ENCODE results near the gene SLC6A3. TPM values are rescaled to one million over a fixed set of nuclear protein-coding genes. Genes with fewer than 3 reads are reported as not detected.
"Not testable (repeated sequence)": the region's sequence is repeated elsewhere in the genome, so short reads cannot be mapped to it uniquely, and the experiment has no call there.

SLC6A3 gene
- total and polyA plus RNA-seq, 12 donors = 0.04 to 0.19 (median 0.18) TPM; not detected in 9

GRCh38 chr5:1463326-1464095, 18.3 kb upstream of the SLC6A3 start:
- intact Hi-C loops (cut with DNase I) = no loop called here
- Histone ChIP-seq H3K27me3 (no peaks in the 10 kb centered on the region), H3K4me1 (no peaks in the 10 kb centered on the region), H3K36me3 (peaks cover 0 to 81% (median 28%) of the 10 kb centered on the region in 9 donors), H3K4me3 (no peak overlapping the region), H3K9me3 (no peaks in the 10 kb centered on the region), H3K27ac (no peak overlapping the region)
- ATAC-seq (no peak), DNase-seq (no peak)
- TF ChIP-seq, protein P1, sequence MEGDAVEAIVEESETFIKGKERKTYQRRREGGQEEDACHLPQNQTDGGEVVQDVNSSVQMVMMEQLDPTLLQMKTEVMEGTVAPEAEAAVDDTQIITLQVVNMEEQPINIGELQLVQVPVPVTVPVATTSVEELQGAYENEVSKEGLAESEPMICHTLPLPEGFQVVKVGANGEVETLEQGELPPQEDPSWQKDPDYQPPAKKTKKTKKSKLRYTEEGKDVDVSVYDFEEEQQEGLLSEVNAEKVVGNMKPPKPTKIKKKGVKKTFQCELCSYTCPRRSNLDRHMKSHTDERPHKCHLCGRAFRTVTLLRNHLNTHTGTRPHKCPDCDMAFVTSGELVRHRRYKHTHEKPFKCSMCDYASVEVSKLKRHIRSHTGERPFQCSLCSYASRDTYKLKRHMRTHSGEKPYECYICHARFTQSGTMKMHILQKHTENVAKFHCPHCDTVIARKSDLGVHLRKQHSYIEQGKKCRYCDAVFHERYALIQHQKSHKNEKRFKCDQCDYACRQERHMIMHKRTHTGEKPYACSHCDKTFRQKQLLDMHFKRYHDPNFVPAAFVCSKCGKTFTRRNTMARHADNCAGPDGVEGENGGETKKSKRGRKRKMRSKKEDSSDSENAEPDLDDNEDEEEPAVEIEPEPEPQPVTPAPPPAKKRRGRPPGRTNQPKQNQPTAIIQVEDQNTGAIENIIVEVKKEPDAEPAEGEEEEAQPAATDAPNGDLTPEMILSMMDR (IDR thresholded peaks at IDR 0.05) = no peak
- 96 to 97% methylated on average over 46 of the region's 46 CpGs for WGBS, 2 donors

GRCh38 chr5:1462358-1462757, 17.1 kb upstream of the SLC6A3 start:
- H3K27ac ChIP-seq = no peak overlapping the region
- no peaks in the 10 kb centered on the region for H3K27me3 ChIP-seq
- peaks cover 0 to 8% (median 0%) of the 10 kb centered on the region in 11 donors for H3K9me3 ChIP-seq
- ATAC-seq (no peak), DNase-seq (no peak)
- no peaks in the 10 kb centered on the region for H3K4me1 ChIP-seq
- H3K36me3 ChIP-seq = peaks cover 0 to 71% (median 28%) of the 10 kb centered on the region in 9 donors
- WGBS, 2 donors = 89 to 90% methylated on average over 20 of the region's 20 CpGs
- no peak overlapping the region for H3K4me3 ChIP-seq
- intact Hi-C loops (cut with DNase I) = no loop called here
- TF ChIP-seq, protein P1 (IDR thresholded peaks at IDR 0.05) = no peak

GRCh38 chr5:1461396-1461795, 16.2 kb upstream of the SLC6A3 start:
- Histone ChIP-seq H3K4me3 (no peak overlapping the region), H3K4me1 (no peaks in the 10 kb centered on the region), H3K9me3 (peaks cover 0 to 18% (median 0%) of the 10 kb centered on the region in 11 donors), H3K36me3 (peaks cover 0 to 62% (median 28%) of the 10 kb centered on the region in 9 donors), H3K27ac (no peak overlapping the region), H3K27me3 (no peaks in the 10 kb centered on the region)
- ATAC-seq = no peak
- no peak for DNase-seq
- WGBS, 2 donors = 97% methylated on average over 10 of the region's 10 CpGs
- TF ChIP-seq, protein P1 (IDR thresholded peaks at IDR 0.05) = no peak
- intact Hi-C loops (cut with DNase I) = no loop called here

GRCh38 chr5:1460054-1460682, 14.9 kb upstream of the SLC6A3 start:
- intact Hi-C loops (cut with DNase I) = no loop called here
- H3K4me3 ChIP-seq = no peak overlapping the region
- peaks cover 0 to 50% (median 24%) of the 10 kb centered on the region in 9 donors for H3K36me3 ChIP-seq
- no peak for ATAC-seq
- H3K9me3 ChIP-seq = peaks cover 0 to 29% (median 2%) of the 10 kb centered on the region in 11 donors
- DNase-seq = no peak
- WGBS, 2 donors = 81 to 83% methylated on average over 16 of the region's 16 CpGs
- TF ChIP-seq, protein P1 (IDR thresholded peaks at IDR 0.05) = no peak
- no peaks in the 10 kb centered on the region for H3K27me3 ChIP-seq
- no peaks in the 10 kb centered on the region for H3K4me1 ChIP-seq
- no peak overlapping the region for H3K27ac ChIP-seq

- WGBS, 2 donors = 91 to 92% methylated on average over 2 of the region's 2 CpGs
- H3K9me3 ChIP-seq = peaks cover 0 to 36% (median 2%) of the 10 kb centered on the region in 11 donors
Measured at GRCh38 chr5:1459435-1459834, 14.2 kb upstream of the SLC6A3 start.

DNA sequence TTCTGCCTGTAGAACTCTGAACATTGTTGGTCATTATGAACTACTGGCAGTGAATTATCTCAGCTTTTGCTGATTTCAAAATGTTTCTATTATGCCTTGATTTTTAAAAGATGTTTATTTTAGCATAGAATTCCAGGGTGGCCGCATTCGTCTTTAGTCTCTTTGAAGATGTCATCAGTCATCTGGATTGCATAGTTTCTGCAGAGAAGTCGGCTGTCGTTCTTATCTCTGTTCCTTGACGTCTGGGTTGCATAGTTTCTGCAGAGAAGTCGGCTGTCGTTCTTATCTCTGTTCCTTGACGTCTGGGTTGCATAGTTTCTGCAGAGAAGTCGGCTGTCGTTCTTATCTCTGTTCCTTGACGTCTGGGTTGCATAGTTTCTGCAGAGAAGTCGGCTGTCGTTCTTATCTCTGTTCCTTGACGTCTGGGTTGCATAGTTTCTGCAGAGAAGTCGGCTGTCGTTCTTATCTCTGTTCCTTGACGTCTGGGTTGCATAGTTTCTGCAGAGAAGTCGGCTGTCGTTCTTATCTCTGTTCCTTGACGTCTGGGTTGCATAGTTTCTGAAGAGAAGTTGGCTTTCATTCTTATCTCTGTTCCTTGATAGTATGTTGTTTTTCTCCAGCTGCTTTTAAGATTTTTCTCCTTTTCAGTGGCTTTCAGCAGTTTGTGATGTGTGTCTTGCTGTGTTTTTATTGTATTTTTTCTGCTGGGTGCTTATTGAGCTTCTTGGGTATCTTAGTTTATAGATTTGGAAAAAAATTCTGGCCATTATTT, 11.1 kb upstream of the SLC6A3 start:
- 33 to 42% methylated on average over 8 to 9 of the region's 20 CpGs for WGBS, 2 donors
- DNase-seq; H3K4me1 ChIP-seq; intact Hi-C loops (cut with DNase I); ATAC-seq; H3K27ac ChIP-seq; H3K4me3 ChIP-seq: not testable (repeated sequence)
- Histone ChIP-seq H3K36me3 (peaks cover 0 to 18% (median 0%) of the 10 kb centered on the region in 9 donors), H3K9me3 (peaks cover 0 to 57% (median 11%) of the 10 kb centered on the region in 11 donors), H3K27me3 (peaks cover 0 to 18% (median 0%) of the 10 kb centered on the region in 7 donors)

More at GRCh38 chr5:1459435-1459834, 14.2 kb upstream of the SLC6A3 start:
- H3K4me3 ChIP-seq; ATAC-seq; DNase-seq; H3K4me1 ChIP-seq; intact Hi-C loops (cut with DNase I); H3K27ac ChIP-seq; H3K27me3 ChIP-seq: not testable (repeated sequence)
- H3K36me3 ChIP-seq = peaks cover 0 to 49% (median 24%) of the 10 kb centered on the region in 9 donors
